ENCODE data around the gene MLPH.
"Not testable (repeated sequence)": the region's sequence is repeated elsewhere in the genome, so short reads cannot be mapped to it uniquely, and the experiment has no call there.

MLPH gene

GRCh38 chr2:237588044-237588696, 101.1 kb downstream of the MLPH start:
- DNase-seq: no peak

- no peak for DNase-seq
Measured at GRCh38 chr2:237590272-237591140, 103.5 kb downstream of the MLPH start, which contains the start of gene RAB17. Gene RAB17 (minus strand): TSS chr2:237590734. CDS start chr2:237586154, 4,580 bp downstream.

DNA sequence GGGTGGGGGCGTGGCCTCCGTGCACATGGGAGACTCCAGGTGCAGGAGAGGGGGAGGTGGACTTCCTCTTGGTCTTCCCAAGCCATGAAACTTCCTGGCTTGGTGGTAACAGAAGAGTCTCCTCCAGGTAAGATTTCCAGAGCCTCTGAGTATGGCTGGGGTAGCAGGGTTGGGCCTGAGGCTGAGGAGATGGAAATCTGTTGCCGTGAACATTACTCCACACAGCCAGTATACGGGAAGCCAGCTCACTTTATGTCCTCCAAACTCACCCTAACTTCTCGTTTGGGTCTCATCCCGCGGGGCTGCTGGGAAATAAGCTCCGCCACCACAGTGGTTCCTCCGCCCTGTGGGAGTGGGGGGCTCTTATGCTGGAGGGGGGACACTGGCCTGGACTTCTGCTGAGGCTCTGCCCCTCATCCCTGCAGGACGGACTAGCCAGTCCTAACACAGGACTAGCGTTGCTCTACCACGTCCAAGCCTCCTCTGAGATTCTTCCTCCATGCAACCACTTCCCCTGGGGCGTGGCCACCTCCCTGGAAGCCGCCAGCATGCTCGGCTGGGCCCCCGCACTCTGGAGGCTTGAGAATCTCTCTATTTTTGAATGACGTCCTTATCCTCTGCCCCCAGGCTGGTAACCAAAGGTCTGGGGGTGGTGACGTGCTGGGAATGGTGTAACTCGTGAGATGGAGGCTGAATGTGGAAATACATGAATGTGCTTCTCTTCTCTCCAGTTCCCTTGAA, 104.3 kb downstream of the MLPH start:
- DNase-seq: no peak

GRCh38 chr2:237592425-237592980, 105.5 kb downstream of the MLPH start:
- DNase-seq: no peak

DNA sequence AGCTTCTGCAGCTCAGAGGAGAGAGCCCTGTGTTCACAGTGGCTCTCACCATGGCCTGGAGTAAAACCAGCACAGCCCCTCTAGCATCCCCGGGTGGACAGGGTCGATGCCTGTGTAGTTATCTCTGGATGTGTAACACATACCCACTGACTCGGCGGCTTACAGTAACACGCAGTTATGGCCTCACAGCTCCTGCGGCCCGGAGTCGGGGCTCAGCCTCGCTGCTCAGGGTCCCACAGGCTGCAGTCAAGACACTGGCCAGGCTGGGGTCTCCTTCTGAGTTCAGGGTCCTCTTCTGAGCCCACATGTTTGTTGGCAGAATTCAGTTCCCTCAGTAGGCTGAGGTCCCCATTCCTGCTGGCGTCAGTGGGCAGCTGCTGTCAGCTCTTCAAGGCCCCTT, 106.0 kb downstream of the MLPH start:
- no peak for DNase-seq

DNA sequence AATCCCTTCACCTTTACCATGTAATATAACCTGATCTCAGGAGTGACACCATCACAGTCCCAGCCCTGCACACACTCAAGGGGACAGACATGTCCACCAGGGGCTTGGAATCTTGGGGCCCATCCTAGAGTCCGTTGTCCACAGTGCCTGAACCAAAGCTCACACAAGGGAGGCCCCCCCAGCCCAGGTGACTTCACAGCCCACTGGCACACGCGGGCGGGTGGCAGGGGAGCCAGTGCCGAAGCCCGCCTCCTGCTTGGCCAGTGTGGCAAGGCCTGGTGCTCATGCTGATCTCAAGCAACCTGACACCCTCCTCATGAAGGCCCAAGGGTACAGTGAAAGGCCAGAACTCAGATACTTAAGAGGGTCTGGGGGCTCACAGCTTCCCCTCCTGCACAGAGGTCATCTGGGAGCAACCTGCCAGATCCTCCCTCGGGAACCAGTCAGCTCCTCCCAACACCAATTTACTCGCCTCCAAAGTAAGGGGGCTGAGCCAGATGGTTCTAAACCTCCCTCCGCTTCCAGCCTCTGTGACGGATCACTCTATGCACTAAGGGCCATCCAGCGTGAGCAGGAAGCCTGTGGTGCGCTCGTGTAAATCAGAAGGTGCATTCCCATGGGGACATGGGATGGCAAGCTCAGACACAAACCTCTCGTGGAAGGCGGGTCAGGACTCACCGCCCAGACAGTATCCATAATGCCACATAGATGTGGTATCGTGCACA, 106.7 kb downstream of the MLPH start:
- no peak for DNase-seq

DNA sequence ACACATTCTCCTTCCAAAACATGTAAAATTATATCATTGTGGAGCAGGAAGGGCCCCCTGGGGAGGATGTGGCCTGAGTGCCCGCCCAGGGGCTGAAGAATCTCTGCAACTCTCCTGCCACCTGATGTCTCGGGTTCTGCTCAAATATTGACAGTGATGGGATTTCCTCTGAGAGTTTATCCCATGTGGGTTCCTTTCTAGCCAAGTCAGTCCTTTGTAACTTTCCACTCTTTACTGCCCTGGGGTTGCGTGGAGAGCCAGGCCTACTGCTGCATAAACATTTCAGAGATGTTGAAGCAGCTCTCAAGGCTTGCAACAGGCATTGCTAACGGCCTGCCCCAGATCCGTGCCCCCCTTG, 107.4 kb downstream of the MLPH start:
- no peak for DNase-seq

GRCh38 chr2:237595829-237596519, 108.9 kb downstream of the MLPH start:
- DNase-seq: not testable (repeated sequence)

DNA sequence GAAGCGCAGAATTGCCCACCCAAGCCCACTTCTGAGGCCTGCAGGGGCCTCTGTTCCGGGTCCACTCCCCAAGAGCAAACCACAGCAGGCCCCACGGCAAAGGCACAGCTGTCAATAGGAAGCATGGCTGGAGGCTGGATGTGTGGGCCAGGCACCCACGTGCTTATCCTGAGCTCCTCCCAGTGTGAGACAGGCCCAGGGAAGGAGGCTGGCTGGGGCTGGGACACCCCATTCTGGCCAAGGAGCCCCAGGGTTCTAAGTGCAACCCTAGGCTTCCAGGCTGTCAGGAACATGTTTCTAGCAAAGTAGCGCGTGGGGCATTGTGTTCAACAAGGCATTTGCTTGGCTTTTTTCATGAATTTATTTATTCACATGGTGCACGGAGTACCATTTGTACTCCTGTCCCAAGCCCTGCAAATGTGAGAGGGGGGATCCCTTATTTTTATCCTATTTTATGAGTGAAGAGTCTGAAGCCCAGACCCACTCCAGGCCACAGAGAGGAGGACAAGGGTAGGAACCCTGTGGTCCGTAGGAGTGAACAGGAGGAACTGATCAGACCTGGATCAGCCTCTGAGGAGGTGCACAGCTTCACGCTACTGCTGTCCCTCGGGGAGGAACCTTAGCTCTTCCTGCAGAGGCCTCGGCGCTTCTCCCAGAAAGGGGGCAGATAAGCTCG, 109.6 kb downstream of the MLPH start:
- DNase-seq: no peak

- DNase-seq: no peak
Measured at GRCh38 chr2:237597196-237598145, 110.4 kb downstream of the MLPH start.

- DNase-seq: no peak
Measured at GRCh38 chr2:237598468-237599208, 111.6 kb downstream of the MLPH start.

- no peak for DNase-seq
Measured at GRCh38 chr2:237599465-237600110, 112.5 kb downstream of the MLPH start.

- DNase-seq: peak in 3 of 14 donors; percentile 10 to 74 (median 15)
Measured at GRCh38 chr2:237600205-237600846, 113.3 kb downstream of the MLPH start.

- DNase-seq: no peak
Measured at GRCh38 chr2:237601453-237602116, 114.5 kb downstream of the MLPH start.

DNA sequence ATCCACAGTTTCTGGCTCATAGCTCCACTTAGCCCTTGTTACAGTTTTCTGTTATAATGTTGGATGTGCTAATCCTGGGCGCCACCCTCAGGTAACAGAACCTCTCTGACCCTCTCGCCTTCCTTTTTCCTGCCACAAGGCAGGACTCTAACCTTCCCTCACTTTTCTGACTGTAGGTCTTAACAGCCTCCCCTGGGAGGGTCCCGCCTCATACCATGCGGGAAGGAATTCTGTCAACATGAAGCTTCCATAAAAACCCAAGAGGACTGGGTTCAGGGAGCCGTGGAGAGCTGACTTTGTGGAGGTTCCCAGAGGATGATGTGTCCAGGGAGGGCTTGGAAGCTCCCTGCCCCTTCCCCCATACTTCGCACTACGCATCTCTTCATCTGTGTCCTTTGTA, 115.4 kb downstream of the MLPH start:
- DNase-seq: no peak

GRCh38 chr2:237603049-237603717, 116.1 kb downstream of the MLPH start:
- DNase-seq: no peak

All from C1 segment of cervical spinal cord (tissue), 14 donors.